Ammon's horn (tissue), 1 donor: Measurements from ENCODE around the gene MAP4K2.

Experiments used
- DNase-seq: peaks from one replicate; pipeline ENCODE4 v3.0.0-alpha.2; 2016; ENCODE audit warnings: low spot score

Gene MAP4K2

GRCh38 chr11:64754124-64754918, 48.7 kb downstream of the MAP4K2 start:
- DNase-seq = no peak

DNA sequence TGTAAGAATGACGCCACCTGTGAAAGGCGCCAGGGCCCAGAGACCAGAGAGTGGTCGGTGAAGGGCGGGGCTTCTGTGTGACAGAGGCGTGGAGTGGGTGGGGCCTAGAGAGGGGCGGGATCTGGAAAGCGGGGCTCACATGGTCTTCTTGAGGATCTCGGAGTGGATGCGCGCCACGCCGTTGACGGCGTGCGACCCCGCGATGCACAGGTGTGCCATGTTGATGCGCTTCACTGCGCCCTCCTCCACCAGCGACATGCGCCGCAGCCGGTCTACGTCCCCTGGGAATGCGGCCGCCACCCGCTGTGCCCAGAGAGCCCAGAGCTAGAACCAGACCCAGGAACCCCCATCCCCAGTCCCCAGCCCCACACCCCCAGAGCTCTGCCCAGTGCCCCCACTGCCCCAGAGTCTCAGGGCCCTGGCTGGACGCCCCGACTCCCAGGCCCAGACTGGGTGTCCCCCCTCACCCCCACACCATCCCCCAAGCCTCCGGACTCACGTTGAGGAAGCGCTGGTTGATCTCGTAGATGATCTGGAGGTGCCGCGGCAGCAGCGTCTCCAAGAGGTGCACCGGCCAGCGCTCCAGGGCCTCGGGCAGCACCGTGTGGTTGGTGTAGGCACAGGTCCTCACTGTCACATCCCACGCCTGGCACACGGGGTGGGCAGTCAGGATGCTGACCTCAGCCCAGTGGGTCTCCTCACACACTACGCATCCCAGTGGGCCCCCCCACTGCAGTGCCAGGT, 49.5 kb downstream of the MAP4K2 start:
- no peak for DNase-seq

DNA sequence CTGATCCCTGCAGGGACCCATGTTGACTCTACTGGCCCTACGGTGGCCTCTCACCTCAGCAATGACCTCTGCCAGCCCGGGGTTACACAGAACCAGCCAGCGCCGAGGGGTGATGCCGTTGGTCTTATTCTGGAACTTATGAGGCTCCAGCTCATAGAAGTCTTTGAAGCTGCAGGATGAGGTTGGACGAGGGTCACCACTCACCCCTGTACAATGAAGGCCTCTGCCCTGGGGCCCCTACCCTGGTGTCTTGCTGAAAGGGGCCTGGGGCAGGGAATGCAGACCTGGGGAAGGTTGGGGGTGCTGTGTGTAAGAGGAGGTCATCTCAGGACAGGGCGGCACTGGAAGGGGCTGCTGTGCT, 50.0 kb downstream of the MAP4K2 start:
- no peak for DNase-seq

- DNase-seq = no peak
Measured at GRCh38 chr11:64752175-64752970, 50.6 kb downstream of the MAP4K2 start.

GRCh38 chr11:64751580-64751979, 51.4 kb downstream of the MAP4K2 start:
- no peak for DNase-seq

GRCh38 chr11:64751136-64751535, 51.9 kb downstream of the MAP4K2 start:
- DNase-seq = no peak

- DNase-seq = no peak
Measured at GRCh38 chr11:64750361-64751054, 52.5 kb downstream of the MAP4K2 start.

DNA sequence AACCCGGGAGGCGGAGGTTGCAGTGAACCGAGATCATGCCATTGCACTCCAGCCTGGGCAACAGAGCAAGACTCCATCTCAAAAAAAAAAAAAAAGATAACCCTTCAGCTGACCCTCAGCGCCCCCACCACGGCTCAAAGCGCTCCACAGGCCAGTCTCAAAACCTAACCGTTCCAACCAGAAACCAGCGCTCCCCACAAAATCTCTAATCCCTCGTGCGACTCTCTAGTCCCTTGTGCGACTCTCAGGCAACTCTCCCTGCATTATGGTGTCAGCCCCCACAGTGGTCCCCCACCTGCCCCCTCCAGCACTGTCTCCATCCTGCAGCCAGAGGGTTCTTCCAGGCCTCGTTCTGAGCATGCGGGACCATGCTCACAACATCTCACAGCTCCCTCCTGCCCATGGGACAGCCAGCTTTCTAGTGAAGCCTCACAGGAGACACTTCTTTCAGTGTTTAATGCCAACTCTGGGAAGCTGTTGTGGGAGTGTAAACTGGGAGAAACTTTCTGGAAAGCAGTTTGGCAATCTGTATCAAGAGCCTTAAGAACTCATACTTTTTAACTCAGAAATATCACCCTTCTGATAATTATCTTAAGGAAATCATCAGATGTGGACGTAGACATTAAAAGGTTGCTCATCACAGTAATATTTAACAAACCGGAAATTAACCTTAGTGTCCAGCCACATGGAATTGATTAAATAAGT, 54.9 kb downstream of the MAP4K2 start:
- DNase-seq = no peak

GRCh38 chr11:64746486-64746885, 56.5 kb downstream of the MAP4K2 start:
- DNase-seq = no peak

- DNase-seq = peak; percentile 68
Measured at GRCh38 chr11:64745521-64746328, 57.3 kb downstream of the MAP4K2 start.

DNA sequence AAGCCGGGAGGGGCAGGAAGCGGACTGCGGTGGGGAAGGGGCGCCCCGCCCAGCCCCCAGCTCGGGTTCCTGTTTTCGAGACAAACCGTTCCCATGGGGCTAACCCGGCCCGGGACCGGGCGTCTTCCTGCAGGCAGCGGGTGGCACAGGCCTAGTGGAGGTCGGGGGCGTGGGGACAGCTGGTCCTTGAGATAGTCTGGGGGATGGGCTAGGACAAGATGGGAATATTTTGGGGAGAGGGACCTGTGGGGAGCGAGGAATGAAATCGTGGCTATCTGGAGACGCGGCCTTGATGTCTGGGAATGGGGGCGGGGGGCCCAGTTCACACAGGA, 57.9 kb downstream of the MAP4K2 start:
- no peak for DNase-seq

- no peak for DNase-seq
Measured at GRCh38 chr11:64744544-64745188, 58.3 kb downstream of the MAP4K2 start.

DNA sequence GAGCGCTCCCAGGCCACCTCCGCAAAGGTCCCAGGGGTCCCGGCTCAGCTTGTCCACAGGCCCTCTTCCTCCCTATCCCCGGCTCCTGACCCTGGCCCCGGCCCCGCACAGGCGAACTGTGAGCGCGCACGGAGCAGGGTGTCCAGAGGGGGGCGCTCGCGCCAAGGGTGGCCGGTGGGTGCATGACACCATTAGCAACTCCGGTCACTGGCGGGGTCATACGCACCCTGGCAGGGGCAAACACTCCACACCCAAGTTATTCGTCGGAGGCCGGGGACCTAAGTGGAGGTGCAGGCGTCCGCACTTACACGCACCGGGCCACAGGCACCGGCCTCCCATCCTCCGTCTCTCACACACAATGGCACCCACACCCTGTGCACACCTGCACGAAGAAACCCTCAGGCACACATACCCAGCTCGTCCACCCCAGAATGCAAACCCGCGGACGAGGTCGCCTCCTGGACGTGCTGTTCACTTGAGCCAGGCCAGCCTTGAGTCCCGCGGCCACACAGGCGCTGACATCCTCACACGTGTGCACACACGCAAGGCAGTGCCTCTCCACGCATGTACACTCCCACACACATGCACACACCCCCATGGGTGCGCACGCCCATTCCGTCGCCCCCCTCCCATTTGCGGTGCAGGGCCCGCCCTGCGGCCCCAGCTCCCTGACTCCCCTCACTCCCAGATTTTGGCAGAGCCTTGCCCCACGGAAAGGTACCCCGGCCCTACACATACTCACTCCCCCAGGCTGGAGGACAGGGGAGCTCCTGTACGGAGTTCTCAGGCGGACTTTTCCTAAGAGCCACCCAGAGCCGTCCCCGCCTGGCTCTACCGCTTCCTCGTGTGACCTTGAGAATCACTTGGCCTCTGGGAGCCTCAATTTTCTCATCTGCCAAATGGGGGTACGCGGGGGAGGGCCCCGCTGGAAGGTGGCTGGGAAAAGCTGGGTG, 59.1 kb downstream of the MAP4K2 start, which contains the start of gene RASGRP2:
Gene RASGRP2, minus strand, starts transcription at position 552 of the 953 bp plus-strand sequence. CDS start 1,276 bp downstream, outside the sequence.
- peak; percentile 58 for DNase-seq

GRCh38 chr11:64742889-64743590, 60.0 kb downstream of the MAP4K2 start:
- DNase-seq = no peak

GRCh38 chr11:64742087-64742888, 60.7 kb downstream of the MAP4K2 start:
- DNase-seq = no peak

DNA sequence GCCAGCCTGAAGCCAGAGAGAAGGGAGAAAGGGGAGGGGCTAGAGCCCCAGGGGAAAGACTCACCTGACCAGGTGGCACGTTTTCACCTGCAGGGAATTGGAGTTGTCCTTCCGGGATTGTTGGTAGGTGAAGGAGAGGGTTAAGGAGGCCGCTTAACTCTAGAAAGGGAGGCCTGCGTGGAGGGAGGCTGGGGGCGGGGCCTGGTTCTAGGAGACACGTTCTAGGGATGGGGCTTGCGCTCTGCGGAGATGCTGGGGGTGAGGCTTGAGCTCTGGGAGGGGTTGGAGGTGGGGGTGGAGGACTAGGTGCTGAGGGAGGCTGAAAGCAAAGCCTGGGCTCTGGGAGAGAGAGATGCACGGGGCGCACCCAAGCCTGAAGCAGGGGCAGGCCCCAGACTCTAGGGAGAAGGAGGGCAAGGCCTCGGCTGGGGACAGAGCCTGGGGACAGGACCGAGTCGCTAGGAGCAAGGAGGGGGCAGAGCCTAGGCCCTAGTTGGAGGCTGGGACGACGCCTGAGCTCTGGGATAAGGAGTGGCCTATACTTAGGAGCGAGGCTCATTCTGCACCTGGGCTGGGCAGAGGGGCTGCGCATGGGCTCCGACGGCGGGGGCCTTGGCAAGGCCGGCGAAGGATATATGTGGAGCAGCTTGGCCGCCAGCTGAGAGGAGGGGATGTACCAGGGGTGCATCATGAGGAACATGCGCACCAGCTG, 61.5 kb downstream of the MAP4K2 start:
- no peak for DNase-seq

DNA sequence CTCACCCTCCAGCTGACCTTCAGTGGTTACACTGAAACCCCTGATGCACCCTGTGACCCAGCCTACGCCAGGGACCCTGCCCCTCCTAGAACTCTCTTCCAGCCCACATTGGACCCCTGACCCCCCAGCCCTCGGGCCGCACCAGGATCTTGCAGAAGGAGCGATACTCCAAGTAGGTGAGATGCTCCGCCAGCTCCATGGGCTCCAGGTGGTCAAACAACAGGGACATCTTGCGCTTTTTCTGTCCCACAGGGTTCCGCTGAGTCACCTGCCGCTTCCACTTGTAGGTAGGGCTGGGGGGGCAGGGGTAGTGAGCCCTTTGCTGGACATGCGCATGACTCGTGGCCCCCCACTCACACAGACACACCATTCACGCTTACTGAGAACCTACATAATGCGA, 63.1 kb downstream of the MAP4K2 start:
- no peak for DNase-seq
